Measurements from ENCODE around the gene CCDC8. TPM values are rescaled to one million over a fixed set of nuclear protein-coding genes. Genes with fewer than 3 reads are reported as not detected.

Gene CCDC8
- total RNA-seq, 1 experiment from 2014 or later = 27.5 TPM

DNA sequence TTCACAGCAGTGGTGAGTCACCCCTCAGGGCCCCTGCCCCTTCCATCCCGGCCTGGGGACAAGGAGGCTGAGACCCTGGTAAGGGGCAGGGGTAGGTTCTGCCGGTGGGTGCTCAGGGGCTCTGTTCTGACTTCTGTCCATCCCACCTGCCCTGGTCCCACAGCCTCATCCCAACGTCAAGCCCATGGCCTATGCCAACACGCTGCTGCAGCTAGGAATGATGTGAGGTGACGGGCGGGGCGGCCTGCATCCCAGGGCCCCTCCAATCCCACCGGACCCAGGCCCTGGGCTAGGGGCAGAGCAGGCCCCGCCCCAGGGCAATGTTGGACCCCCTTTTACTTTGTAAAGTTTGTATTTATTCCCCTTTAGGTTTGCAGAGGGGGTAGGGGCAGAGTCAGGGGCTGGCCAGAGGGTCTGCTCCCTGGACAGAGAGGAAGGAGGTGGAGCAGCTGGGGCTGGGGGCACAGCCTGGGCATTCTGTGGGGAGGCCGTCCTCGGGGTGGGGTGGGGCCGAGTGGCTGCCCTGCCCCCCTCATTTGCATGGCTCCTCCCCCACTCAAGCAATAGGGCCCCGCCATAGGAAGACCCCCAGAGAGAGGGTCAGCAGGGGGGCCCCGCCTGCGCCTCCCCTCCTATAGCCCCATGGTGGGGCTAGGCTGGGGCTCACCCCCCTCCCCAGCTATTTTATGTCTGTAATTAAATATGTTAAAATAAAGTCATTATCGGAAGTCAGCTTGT lies 23.1 kb downstream of the CCDC8 start:
- H3K4ac ChIP-seq (ENCODE audit: low read depth, low read length) = no peak overlapping the region
- Mint-ChIP-seq H3K36me3 (ENCODE audit: insufficient read depth in 1 of 3, low read depth in 3 of 3) (peaks cover 44 to 65% (median 51%) of the 10 kb centered on the region in 3 experiments), H3K9me3 (peaks cover 2 to 5% of the 10 kb centered on the region in 2 experiments; a peak in 2 of 5 replicates), H3K27ac (no peak overlapping the region), H3K27me3 (ENCODE audit: low read depth) (no peaks in the 10 kb centered on the region), H3K4me1 (peaks cover 7 to 29% of the 10 kb centered on the region in 2 experiments; a peak in 3 of 4 replicates), H3K4me3 (no peak overlapping the region)
- H3K27me3 ChIP-seq (ENCODE audit: insufficient read depth, low read length) = no peaks in the 10 kb centered on the region
- no peak overlapping the region for H4K5ac ChIP-seq (ENCODE audit: insufficient read length, low read depth, low read length)
- TF ChIP-seq, protein P1, sequence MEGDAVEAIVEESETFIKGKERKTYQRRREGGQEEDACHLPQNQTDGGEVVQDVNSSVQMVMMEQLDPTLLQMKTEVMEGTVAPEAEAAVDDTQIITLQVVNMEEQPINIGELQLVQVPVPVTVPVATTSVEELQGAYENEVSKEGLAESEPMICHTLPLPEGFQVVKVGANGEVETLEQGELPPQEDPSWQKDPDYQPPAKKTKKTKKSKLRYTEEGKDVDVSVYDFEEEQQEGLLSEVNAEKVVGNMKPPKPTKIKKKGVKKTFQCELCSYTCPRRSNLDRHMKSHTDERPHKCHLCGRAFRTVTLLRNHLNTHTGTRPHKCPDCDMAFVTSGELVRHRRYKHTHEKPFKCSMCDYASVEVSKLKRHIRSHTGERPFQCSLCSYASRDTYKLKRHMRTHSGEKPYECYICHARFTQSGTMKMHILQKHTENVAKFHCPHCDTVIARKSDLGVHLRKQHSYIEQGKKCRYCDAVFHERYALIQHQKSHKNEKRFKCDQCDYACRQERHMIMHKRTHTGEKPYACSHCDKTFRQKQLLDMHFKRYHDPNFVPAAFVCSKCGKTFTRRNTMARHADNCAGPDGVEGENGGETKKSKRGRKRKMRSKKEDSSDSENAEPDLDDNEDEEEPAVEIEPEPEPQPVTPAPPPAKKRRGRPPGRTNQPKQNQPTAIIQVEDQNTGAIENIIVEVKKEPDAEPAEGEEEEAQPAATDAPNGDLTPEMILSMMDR (conservative IDR thresholded peaks at IDR 0.05) = no peak
- no peak overlapping the region for H2AFZ ChIP-seq (ENCODE audit: low read length)
- H3K23ac ChIP-seq (ENCODE audit: insufficient read length, low read depth, low read length) = no peak overlapping the region
- no peak for DNase-seq
- no peaks in the 10 kb centered on the region for H3K23me2 ChIP-seq (ENCODE audit: insufficient read length, low read depth, low read length, poor library complexity, severe bottlenecking)
- H3K27ac ChIP-seq (ENCODE audit: insufficient read length, low read depth, low read length) = no peak overlapping the region
- no peaks in the 10 kb centered on the region for H3K4me1 ChIP-seq (ENCODE audit: insufficient read depth, low read length)
- H3K9ac ChIP-seq (ENCODE audit: extremely low read depth, insufficient read length, low read length) = no peak overlapping the region
- H3K4me2 ChIP-seq (ENCODE audit: insufficient read depth, insufficient read length, low read length) = no peak overlapping the region
- no peaks in the 10 kb centered on the region for H4K20me1 ChIP-seq (ENCODE audit: control insufficient read depth, insufficient read depth, insufficient read length)
- H2BK12ac ChIP-seq (ENCODE audit: insufficient read length, low read depth, low read length) = no peak overlapping the region
- H3K9me3 ChIP-seq (ENCODE audit: control insufficient read depth, low read depth, low read length) = no peaks in the 10 kb centered on the region
- H3K56ac ChIP-seq (ENCODE audit: insufficient read length, low read depth, low read length) = no peak overlapping the region
- H3K14ac ChIP-seq (ENCODE audit: insufficient read depth, low read length) = no peak overlapping the region
- H2BK15ac ChIP-seq (ENCODE audit: low read depth, low read length) = no peak overlapping the region
- H4K91ac ChIP-seq (ENCODE audit: insufficient read length, low read depth, low read length) = no peak overlapping the region
- no peak overlapping the region for H2BK5ac ChIP-seq (ENCODE audit: insufficient read length, low read length)
- H3T11ph ChIP-seq (ENCODE audit: low read length) = no peak overlapping the region
- no peak overlapping the region for H2BK120ac ChIP-seq (ENCODE audit: low read depth, low read length, poor library complexity, severe bottlenecking)
- WGBS (ENCODE audit: extremely low coverage, insufficient read length, low lambda C conversion rate) = no CpG with 5 or more reads among the region's 16 CpGs
- H3K79me1 ChIP-seq (ENCODE audit: insufficient read depth, low read depth, low read length, poor library complexity, severe bottlenecking) = no peaks in the 10 kb centered on the region
- H2BK20ac ChIP-seq (ENCODE audit: low read depth, low read length, poor library complexity, severe bottlenecking) = no peak overlapping the region
- H4K8ac ChIP-seq (replicated peaks; ENCODE audit: insufficient read length, low read depth, low read length) = no peak overlapping the region
- no peaks in the 10 kb centered on the region for H3K79me2 ChIP-seq (ENCODE audit: insufficient read depth, low read length)
- H3K18ac ChIP-seq (ENCODE audit: insufficient read length, low read depth, low read length) = no peak overlapping the region
- no peak overlapping the region for H2AK5ac ChIP-seq (ENCODE audit: insufficient read length, low read length)
